ENCODE data around the gene LIPC.

DNA sequence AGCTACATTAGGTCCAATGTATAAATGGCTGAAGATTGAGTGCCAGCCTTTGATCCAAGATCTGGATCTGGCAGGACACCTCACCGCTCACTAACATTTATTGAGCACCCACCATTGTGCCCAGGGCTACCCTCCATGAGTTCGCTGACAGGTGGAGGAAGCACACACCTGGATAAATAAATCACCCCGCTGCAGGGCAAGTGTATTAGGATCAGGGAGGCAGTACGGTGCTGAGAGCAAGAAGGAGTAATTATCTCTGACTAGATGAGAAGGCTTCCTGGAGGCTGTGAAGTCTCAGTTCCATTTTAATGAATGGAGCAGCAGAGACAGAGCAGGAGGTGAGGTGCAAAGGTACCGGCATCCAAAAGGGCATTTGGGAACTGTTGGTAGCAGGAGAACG, 104.1 kb downstream of the LIPC start:
- TF ChIP-seq POLR2AphosphoS5 (IDR thresholded peaks at IDR 0.05), result no peak
- TF ChIP-seq, protein P1, sequence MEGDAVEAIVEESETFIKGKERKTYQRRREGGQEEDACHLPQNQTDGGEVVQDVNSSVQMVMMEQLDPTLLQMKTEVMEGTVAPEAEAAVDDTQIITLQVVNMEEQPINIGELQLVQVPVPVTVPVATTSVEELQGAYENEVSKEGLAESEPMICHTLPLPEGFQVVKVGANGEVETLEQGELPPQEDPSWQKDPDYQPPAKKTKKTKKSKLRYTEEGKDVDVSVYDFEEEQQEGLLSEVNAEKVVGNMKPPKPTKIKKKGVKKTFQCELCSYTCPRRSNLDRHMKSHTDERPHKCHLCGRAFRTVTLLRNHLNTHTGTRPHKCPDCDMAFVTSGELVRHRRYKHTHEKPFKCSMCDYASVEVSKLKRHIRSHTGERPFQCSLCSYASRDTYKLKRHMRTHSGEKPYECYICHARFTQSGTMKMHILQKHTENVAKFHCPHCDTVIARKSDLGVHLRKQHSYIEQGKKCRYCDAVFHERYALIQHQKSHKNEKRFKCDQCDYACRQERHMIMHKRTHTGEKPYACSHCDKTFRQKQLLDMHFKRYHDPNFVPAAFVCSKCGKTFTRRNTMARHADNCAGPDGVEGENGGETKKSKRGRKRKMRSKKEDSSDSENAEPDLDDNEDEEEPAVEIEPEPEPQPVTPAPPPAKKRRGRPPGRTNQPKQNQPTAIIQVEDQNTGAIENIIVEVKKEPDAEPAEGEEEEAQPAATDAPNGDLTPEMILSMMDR (IDR thresholded peaks at IDR 0.05), result no peak
- TF ChIP-seq POLR2A (IDR thresholded peaks at IDR 0.05), result no peak
- no peak for TF ChIP-seq EP300 (IDR thresholded peaks at IDR 0.05; ENCODE audit: low read depth)
